ENCODE results near the gene PCDHGA7. TPM values are rescaled to one million over a fixed set of nuclear protein-coding genes. Genes with fewer than 3 reads are reported as not detected.
"Not testable (repeated sequence)": the region's sequence is repeated elsewhere in the genome, so short reads cannot be mapped to it uniquely, and the experiment has no call there.

The PCDHGA7 gene
- polyA plus RNA-seq, 4 donors: 2.0 to 2.6 (median 2.3) TPM

DNA sequence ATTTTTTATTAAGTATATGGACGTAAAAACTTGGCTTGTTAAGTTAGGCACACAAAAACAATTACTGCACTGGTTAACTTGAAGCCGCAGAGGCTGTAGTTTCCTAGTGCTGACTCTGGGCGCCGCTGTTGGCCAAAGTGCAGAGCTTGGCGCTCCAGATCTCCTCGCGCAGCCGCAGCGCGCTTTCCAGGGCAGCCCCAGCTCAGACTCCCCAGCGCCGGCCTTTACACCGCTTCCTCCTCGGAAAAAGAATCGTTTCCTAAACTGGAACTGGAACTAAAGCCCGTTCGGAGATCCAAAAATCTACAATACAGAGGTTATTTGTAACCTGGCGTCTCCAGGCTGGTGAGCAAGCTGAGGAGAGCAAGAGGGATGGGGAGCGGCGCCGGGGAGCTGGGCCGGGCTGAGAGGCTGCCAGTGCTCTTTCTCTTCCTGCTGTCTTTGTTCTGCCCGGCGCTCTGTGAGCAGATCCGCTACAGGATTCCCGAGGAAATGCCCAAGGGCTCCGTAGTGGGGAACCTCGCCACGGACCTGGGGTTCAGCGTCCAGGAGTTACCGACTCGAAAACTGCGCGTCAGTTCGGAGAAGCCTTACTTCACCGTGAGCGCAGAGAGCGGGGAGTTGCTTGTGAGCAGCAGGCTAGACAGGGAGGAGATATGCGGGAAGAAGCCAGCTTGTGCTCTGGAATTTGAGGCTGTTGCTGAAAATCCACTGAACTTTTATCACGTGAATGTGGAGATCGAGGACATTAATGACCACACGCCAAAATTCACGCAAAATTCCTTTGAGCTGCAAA, 15.4 kb downstream of the PCDHGA7 start, which contains the start of gene PCDHGB5:
Gene PCDHGB5 (plus strand): TSS at position 192 of the 796 bp plus-strand sequence. CDS start 181 bp downstream, at position 373.
- DNase-seq (ENCODE audit: low read depth in 4 of 4, low spot score in 2 of 4): not testable (repeated sequence)

DNA sequence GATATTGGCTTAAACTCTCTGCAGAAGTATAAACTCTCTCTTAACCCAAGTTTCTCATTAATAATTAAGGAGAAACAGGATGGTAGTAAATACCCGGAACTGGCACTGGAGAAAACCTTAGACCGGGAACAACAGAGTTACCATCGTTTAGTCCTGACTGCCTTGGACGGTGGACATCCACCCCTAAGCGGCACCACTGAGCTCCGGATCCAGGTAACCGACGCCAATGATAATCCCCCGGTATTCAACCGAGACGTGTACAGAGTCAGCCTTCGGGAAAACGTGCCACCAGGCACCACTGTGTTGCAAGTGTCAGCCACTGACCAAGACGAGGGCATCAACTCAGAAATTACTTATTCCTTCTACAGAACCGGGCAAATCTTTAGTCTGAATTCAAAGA, 16.1 kb downstream of the PCDHGA7 start:
- no peak for DNase-seq (ENCODE audit: low read depth in 4 of 4, low spot score in 2 of 4)

DNA sequence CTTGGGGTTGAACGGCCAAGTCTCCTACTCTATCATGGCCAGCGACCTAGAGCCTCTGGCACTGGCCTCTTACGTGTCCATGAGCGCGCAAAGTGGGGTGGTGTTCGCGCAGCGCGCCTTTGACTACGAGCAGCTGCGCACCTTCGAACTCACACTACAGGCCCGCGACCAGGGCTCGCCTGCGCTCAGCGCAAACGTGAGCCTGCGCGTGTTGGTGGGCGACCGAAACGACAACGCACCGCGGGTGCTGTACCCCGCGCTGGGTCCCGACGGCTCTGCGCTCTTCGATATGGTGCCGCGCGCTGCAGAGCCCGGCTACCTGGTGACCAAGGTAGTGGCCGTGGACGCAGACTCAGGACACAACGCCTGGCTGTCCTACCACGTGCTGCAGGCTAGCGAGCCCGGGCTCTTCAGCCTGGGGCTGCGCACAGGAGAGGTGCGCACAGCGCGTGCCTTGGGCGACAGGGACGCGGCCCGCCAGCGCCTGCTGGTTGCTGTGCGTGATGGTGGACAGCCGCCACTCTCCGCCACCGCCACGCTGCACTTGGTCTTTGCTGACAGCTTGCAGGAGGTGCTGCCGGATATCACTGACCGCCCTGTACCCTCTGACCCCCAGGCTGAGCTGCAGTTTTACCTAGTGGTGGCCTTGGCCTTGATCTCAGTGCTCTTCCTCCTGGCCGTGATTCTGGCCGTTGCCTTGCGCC, 17.2 kb downstream of the PCDHGA7 start:
- DNase-seq (ENCODE audit: low read depth in 4 of 4, low spot score in 2 of 4): no peak

DNA sequence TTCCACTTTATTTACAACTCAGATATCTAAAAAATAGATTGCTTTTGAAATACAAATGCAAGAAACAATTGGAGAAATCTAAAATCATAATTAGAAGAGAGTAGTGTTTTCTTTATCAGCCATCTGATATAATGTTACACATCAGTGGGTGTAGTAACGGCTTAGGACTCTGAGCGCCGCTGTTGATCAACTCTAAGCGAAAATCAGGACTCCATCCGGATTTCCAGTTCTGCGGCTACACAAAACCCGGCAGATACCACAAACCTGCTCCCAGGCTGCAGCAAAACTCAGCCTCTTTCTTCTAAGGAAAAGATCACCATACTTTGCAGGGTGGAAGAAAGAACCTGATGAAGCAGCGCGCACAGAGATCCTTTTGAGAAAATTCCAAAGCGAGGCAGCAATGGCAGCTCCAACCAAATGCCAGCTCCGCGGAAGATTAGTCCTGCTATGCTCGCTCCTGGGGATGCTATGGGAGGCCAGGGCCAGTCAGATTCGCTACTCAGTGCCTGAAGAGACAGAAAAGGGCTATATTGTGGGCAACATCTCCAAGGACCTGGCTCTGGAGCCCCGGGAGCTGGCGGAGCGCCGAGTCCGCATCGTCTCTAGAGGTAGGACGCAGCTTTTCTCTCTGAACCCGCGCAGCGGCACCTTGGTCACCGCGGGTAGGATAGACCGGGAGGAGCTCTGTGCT, 20.2 kb downstream of the PCDHGA7 start, which contains the start of gene PCDHGA9:
Gene PCDHGA9 (plus strand): TSS at position 226 of the 691 bp plus-strand sequence. CDS start 175 bp downstream, at position 401.
- no peak for DNase-seq (ENCODE audit: low read depth in 4 of 4, low spot score in 2 of 4)

DNA sequence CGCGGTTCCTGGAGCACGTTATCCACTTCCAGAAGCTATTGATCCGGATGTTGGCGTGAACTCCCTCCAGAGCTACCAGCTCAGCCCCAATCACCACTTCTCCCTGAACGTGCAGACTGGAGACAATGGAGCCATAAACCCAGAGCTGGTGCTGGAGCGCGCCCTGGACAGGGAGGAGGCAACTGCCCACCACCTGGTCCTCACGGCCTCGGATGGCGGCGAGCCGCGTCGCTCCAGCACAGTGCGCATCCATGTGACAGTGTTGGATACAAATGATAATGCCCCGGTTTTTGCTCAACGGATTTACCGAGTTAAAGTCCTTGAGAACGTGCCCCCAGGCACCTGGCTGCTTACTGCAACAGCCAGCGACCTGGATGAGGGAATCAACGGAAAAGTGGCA, 20.8 kb downstream of the PCDHGA7 start:
- no peak for DNase-seq (ENCODE audit: low read depth in 4 of 4, low spot score in 2 of 4)

DNA sequence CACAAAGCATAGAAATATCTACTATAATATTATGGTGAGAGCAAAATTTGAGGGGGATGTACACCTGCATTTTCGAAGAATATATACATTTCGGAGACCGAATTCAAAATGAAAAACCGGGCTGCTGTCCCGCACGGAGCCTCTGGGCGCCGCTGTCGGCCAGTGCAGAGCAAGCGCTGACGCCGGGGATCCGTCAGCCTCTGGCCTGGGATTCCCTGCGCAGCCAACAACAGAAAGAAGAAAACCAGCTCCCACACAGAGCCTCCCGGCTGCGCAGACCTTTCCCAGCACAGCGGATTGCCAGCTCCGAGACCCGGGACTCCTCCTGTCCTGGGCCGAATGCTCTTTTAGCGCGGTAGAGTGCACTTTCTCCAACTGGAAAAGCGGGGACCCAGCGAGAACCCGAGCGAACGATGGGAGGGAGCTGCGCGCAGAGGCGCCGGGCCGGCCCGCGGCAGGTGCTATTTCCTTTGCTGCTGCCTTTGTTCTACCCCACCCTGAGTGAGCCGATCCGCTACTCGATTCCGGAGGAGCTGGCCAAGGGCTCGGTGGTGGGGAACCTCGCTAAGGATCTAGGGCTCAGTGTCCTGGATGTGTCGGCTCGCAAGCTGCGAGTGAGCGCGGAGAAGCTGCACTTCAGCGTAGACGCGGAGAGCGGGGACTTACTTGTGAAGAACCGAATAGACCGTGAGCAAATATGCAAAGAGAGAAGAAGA, 25.4 kb downstream of the PCDHGA7 start, which contains the start of gene PCDHGB6:
Gene PCDHGB6 (plus strand): TSS at position 232 of the 716 bp plus-strand sequence. CDS start 182 bp downstream, at position 414.
- DNase-seq (ENCODE audit: low read depth in 4 of 4, low spot score in 2 of 4): not testable (repeated sequence)

DNA sequence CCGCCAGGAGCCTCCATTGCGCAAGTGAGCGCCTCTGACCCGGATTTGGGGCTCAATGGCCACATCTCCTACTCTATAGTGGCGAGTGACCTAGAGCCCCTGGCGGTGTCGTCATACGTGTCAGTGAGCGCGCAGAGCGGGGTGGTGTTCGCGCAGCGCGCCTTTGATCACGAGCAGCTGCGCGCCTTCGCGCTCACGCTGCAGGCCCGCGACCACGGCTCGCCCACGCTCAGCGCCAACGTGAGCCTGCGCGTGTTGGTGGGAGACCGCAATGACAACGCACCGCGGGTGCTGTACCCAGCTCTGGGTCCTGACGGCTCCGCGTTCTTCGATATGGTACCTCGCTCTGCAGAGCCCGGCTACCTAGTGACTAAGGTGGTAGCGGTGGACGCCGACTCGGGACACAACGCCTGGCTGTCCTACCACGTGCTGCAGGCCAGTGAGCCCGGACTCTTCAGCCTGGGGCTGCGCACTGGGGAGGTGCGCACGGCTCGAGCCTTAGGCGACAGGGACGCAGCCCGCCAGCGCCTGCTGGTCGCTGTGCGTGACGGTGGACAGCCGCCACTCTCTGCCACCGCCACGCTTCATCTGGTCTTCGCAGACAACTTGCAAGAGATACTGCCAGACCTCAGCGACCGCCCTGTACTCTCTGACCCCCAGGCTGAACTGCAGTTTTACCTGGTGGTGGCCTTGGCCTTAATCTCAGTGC, 27.2 kb downstream of the PCDHGA7 start:
- no peak for DNase-seq (ENCODE audit: low read depth in 4 of 4, low spot score in 2 of 4)

DNA sequence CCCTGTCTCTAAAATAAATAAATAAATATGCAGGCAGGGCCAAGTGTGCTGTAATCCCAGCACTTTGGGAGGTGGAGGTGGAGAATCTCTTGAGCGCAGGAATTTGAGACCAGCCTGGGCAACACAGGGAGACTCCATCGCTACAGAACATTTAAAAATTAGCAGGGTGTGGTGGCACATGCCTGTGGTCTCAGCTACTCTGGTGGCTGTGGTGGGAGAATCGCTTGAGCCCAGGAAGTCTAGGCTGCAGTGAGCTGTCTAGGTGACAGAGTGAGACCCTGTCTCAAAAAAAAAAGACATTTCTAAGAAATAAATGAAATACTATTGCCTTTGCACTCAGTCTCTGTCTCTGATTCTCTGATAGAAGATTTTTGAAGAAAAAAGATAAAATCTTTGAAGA, 29.0 kb downstream of the PCDHGA7 start:
- DNase-seq (ENCODE audit: low read depth in 4 of 4, low spot score in 2 of 4): no peak

DNA sequence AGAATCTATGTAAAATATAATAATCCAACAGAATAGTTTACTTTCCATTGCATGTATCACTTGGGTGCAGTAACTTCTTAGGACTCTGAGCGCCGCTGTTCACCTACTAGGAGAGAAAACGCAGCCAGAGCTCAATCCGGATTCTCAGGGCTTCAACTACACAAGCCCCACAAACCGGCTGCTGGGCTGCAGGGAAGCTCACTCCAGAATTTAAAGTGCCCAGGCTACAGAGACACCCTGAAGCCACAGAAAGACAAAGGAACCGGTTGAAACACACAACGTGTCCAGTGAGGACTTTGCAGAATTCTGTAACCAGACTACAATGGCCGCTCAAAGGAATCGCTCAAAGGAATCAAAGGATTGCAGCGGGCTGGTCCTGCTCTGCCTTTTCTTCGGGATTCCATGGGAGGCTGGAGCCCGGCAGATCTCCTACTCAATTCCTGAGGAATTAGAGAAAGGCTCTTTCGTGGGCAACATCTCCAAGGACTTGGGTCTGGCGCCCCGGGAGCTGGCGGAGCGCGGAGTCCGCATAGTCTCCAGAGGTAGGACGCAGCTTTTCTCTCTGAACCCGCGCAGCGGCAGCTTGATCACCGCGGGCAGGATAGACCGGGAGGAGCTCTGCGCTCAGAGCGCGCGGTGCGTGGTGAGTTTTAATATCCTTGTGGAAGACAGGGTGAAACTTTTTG, 30.5 kb downstream of the PCDHGA7 start, which contains the start of gene PCDHGA10:
Gene PCDHGA10 (plus strand): TSS at position 134 of the 686 bp plus-strand sequence. CDS start 189 bp downstream, at position 323.
- DNase-seq (ENCODE audit: low read depth in 4 of 4, low spot score in 2 of 4): no peak

DNA sequence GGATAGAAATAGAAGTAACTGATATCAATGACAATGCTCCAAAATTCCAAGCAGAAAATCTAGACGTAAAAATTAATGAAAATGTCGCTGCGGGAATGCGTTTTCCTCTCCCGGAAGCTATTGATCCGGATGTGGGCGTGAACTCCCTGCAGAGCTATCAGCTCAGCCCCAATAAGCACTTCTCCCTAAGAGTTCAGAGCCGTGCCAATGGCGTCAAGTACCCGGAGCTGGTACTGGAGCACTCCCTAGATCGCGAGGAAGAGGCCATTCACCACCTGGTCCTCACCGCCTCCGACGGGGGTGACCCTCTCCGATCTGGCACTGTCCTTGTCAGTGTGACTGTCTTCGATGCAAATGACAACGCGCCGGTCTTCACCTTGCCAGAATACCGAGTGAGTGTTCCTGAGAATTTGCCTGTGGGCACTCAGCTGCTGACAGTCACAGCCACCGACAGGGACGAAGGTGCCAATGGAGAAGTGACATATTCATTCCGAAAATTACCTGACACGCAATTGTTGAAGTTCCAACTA, 31.1 kb downstream of the PCDHGA7 start:
- no peak for DNase-seq (ENCODE audit: low read depth in 4 of 4, low spot score in 2 of 4)

DNA sequence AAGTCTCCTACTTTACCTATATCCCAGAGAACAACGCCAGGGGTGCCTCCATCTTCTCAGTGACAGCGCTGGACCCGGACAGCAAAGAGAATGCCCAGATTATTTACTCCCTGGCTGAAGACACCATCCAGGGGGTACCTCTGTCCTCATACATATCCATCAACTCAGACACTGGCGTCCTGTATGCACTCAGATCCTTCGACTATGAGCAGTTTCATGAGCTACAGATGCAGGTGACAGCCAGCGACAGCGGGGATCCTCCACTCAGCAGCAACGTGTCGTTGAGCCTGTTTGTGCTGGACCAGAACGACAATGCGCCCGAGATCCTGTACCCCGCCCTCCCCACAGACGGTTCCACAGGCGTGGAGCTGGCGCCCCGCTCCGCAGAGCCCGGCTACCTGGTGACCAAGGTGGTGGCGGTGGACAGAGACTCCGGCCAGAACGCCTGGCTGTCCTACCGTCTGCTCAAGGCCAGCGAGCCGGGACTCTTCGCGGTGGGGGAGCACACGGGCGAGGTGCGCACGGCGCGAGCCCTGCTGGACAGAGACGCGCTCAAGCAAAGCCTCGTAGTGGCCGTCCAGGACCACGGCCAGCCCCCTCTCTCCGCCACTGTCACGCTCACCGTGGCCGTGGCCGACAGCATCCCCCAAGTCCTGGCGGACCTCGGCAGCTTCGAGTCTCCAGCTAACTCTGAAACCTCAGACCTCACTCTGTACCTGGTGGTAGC, 32.2 kb downstream of the PCDHGA7 start:
- DNase-seq (ENCODE audit: low read depth in 4 of 4, low spot score in 2 of 4): not testable (repeated sequence)

DNA sequence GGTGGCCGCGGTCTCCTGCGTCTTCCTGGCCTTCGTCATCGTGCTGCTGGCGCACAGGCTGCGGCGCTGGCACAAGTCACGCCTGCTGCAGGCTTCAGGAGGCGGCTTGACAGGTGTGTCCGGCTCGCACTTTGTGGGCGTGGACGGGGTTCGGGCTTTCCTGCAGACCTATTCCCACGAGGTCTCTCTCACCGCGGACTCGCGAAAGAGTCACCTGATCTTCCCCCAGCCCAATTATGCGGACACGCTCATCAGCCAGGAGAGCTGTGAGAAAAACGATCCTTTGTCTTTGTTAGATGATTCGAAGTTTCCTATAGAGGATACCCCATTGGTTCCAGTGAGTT, 32.7 kb downstream of the PCDHGA7 start:
- DNase-seq (ENCODE audit: low read depth in 4 of 4, low spot score in 2 of 4): not testable (repeated sequence)

DNA sequence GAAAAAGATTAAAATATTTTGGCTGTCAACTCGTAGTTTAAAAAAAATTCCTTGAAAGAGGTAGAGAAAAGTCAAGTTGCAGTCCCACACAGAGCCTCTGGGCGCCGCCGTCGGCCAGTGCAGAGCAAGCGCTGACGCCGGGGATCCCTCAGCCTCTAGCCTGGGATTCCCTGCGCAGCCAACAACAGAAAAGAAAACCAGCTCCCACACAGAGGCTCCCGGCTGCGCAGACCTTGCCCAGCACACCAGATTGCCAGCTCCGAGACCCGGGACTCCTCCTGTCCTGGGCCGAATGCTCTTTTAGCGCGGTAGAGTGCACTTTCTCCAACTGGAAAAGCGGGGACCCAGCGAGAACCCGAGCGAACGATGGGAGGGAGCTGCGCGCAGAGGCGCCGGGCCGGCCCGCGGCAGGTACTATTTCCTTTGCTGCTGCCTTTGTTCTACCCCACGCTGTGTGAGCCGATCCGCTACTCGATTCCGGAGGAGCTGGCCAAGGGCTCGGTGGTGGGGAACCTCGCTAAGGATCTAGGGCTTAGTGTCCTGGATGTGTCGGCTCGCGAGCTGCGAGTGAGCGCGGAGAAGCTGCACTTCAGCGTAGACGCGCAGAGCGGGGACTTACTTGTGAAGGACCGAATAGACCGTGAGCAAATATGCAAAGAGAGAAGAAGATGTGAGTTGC, 35.1 kb downstream of the PCDHGA7 start, which contains the start of gene PCDHGB7:
Gene PCDHGB7 (plus strand): TSS at position 184 of the 679 bp plus-strand sequence. CDS start 183 bp downstream, at position 367.
- DNase-seq (ENCODE audit: low read depth in 4 of 4, low spot score in 2 of 4): peak in 2 of 4 donors; percentile 29 to 43

DNA sequence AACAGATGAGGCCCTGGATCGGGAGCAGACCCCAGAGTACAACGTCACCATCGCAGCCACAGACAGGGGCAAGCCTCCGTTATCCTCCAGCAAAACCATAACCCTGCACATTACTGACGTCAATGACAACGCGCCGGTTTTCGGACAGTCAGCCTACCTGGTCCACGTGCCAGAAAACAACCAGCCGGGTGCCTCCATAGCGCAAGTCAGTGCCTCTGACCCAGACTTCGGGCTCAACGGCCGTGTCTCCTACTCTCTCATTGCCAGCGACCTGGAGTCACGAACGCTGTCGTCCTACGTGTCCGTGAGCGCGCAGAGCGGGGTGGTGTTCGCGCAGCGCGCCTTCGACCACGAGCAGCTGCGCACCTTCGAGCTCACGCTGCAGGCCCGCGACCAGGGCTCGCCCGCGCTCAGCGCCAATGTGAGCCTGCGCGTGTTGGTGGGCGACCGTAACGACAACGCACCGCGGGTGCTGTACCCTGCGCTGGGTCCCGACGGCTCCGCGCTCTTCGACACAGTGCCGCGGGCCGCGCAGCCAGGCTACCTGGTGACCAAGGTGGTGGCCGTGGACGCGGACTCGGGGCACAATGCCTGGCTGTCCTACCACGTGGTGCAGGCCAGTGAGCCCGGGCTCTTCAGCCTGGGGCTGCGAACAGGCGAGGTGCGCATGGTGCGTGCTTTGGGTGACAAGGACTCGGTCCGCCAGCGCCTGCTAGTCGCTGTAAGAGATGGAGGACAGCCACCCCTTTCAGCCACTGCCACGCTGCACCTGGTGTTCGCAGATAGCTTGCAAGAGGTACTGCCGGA, 36.7 kb downstream of the PCDHGA7 start:
- no peak for DNase-seq (ENCODE audit: low read depth in 4 of 4, low spot score in 2 of 4)

DNA sequence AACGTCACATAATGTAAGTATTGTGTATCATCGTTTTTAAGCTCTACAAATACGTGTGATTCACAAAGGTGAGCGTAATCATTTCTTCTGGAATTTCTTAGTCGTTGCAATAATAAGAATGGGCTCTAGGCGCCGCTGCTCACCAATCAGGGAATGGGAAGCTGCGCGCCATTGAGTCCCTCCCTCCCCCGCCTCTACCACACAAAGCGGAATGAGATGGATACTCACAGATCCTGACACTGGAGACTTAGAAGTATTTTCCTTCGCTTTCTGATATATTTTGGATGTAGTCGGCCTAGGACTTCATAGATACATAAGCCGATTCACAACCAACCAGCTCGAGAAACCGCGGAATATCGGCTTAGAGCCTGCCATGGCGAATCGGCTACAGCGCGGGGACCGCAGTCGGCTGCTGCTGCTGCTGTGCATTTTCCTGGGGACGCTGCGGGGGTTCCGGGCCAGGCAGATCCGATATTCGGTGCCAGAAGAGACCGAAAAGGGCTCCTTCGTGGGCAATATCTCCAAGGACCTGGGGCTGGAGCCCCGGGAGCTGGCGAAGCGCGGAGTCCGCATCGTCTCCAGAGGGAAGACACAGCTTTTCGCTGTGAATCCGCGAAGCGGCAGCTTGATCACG, 38.4 kb downstream of the PCDHGA7 start, which contains the start of gene PCDHGA11:
Gene PCDHGA11 (plus strand): TSS at position 197 of the 634 bp plus-strand sequence. CDS start 177 bp downstream, at position 374.
- DNase-seq (ENCODE audit: low read depth in 4 of 4, low spot score in 2 of 4): no peak

DNA sequence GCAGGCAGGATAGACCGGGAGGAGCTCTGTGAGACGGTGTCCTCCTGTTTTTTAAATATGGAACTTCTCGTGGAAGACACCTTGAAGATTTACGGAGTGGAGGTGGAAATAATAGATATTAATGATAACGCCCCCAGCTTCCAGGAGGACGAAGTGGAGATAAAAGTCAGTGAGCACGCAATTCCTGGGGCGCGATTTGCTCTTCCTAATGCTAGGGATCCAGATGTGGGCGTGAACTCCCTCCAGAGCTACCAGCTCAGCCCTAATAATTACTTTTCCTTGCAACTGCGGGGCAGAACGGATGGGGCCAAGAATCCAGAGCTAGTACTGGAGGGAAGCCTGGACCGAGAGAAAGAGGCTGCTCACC, 38.9 kb downstream of the PCDHGA7 start:
- DNase-seq (ENCODE audit: low read depth in 4 of 4, low spot score in 2 of 4): no peak
